Raji (cell line): ENCODE results near the gene ARMH4.

Source experiments
- POLR2A ChIP-seq: IDR thresholded peaks from 2 replicates; pipeline ENCODE4 v1.6.1; 2011; ENCODE audit warnings: low read depth, low read length, control low read depth; ENCODE audit not compliant: insufficient read depth

The ARMH4 gene

GRCh38 chr14:57979376-57980048 lies 172.5 kb downstream of the ARMH4 start:
- no peak for TF ChIP-seq POLR2A

GRCh38 chr14:57976701-57977100 lies 175.3 kb downstream of the ARMH4 start:
- no peak for TF ChIP-seq POLR2A

GRCh38 chr14:57974896-57975295 lies 177.1 kb downstream of the ARMH4 start:
- TF ChIP-seq POLR2A, result no peak

GRCh38 chr14:57970594-57970993 lies 181.4 kb downstream of the ARMH4 start:
- no peak for TF ChIP-seq POLR2A

GRCh38 chr14:57970175-57970574 lies 181.8 kb downstream of the ARMH4 start:
- no peak for TF ChIP-seq POLR2A

- TF ChIP-seq POLR2A, result no peak
Observed at GRCh38 chr14:57963071-57963470, 188.9 kb downstream of the ARMH4 start.

- TF ChIP-seq POLR2A, result no peak
Observed at GRCh38 chr14:57962325-57963035, 189.5 kb downstream of the ARMH4 start.

GRCh38 chr14:57961786-57962060 lies 190.3 kb downstream of the ARMH4 start:
- TF ChIP-seq POLR2A, result no peak

- TF ChIP-seq POLR2A, result no peak
Observed at GRCh38 chr14:57960946-57961785, 190.8 kb downstream of the ARMH4 start.

GRCh38 chr14:57957441-57957840 lies 194.6 kb downstream of the ARMH4 start:
- no peak for TF ChIP-seq POLR2A
